ENCODE results near the gene SNAI3. TPM values are rescaled to one million over a fixed set of nuclear protein-coding genes. Genes with fewer than 3 reads are reported as not detected.

The SNAI3 gene
- total RNA-seq (2022; extraction: Qiagen RNA extraction; ENCODE audit: low read depth) = 0.08 to 0.32 TPM (median 0.17 TPM) in 4 of 5 replicates, not detected in the other

DNA sequence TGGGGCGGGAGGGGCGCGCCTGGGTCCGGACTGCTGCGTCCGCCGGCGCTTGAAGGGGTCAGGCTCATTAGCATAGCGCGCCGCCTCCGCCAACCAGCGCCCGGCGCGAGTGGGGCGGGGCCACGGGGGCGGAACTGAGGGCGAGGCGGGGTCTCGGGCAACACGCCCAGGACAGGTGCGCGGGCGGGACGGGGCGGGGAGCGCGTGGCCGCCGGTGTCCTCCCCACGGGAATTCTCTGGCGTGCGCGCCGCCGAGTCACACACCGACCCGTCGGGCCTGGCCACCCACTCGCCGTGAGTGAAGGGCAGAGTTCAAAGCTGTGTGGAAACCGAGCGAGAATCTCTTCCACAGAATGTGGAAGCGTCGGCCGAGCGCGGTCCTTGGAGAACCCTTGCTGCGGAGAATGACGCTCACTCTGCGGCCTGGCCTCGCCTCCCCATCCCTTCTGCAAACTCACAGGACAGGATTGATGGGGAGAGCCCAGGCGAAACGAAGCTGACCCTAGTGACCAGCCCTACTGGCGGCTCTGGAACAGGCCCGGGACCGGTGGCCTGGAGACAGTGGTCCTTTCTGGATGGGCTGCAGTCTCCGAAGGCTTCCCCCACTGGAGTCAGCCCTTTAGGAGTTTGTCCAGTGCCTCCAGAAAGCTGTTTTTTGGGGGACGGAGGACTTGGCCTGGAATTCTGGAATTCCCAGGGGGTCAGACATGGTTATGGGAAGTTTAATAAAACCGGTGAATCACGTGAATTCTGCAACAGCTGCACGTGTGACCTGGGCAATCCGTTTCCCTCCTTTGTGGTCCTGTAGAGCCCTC lies at the start of gene SNAI3:
Gene SNAI3 (minus strand): TSS at position 69 of the 815 bp plus-strand sequence. CDS start 101 bp downstream, outside the sequence.

GRCh38 chr16:88706229-88706964 lies 20.1 kb upstream of the SNAI3 start, which contains the start of the genes CTU2 and RNF166:
Gene CTU2 (plus strand): TSS chr16:88706503. CDS start chr16:88706531, 28 bp downstream.
Gene RNF166 (minus strand): TSS chr16:88706408. CDS start chr16:88706325, 83 bp downstream.

DNA sequence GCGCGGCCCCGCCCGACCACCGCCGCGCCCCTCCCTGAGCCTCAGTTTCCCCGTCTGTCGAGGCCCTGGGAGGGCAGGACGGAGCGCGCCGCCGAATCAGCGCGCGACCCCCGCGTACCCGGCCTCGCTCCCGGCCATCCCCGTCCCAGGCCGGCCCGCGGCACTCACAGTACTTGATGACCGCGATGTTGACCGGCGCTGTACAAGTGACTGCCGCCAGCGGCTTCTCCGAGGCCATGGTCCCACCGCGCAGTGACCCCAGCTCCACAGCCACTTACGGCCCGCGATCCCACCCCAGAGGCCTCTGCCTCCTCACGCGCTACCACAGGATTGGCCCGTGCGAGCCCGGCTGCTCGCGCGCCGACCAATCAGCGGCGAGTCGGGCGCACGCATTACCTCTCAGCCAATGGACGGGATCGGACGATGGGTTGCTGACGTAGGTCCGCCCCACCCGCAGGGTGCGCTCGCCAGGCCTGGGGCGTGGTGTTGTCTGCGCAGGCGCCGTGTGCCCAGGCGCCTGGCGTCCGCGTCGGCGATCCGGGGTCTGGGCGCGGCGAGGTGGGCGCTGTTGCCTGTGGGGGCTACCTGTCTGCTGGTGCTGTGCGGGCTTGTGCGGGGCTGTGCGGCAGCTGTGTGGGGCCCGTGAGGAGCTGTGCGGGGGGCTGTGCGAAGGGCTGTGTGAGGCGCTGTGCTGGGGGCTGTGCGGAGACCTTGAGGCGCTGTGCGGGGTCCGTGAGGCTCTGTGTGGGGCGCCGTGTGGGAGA lies 23.3 kb downstream of the SNAI3 start, which contains the start of gene MVD:
Gene MVD (minus strand): TSS at position 249 of the 764 bp plus-strand sequence. CDS start 11 bp downstream, at position 238.

GRCh38 chr16:88650749-88651275 lies 35.5 kb downstream of the SNAI3 start, which contains the start of gene CYBA:
Gene CYBA (minus strand): TSS chr16:88651053. CDS start chr16:88651013, 40 bp downstream.

DNA sequence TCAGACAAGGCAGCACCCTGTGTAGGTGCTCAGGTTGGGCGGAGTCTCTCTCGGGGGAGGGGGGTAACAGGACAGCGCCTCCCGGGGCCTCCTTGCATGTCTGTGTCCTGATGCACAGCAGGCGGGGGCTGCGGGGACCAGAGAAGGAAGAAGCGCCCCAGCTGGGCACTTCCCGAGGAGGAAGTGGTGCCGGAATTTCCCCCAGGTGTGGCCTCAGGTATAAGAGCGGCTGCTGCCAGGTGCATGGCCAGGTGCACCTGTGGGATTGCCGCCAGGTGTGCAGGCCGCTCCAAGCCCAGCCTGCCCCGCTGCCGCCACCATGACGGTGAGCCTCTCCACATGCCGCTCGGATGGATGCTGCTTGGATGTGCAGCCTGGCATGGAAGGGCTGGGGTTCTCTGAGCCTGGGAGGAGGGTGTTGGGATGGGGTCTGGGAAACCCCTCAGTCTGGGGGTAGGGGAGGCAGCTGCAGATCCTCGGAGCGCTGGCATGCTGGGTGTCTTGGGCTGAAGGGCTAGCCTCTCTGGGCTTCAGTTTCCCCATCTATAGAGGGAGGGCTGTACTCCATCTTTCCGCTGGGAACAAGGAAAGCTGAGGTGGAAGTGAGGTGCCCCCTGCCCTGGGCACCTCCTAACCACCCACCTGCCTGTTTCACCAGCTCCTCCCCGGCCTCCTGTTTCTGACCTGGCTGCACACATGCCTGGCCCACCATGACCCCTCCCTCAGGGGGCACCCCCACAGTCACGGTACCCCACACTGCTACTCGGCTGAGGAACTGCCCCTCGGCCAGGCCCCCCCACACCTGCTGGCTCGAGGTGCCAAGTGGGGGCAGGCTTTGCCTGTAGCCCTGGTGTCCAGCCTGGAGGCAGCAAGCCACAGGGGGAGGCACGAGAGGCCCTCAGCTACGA lies 47.7 kb downstream of the SNAI3 start, which contains the start of gene IL17C:
Gene IL17C (plus strand): TSS at position 250 of the 908 bp plus-strand sequence. CDS start 70 bp downstream, at position 320.

Other genes starting within 250 kb of the SNAI3 start
- gene ZFPM1, start 233.2 kb downstream of the SNAI3 start, total RNA-seq (2022; extraction: Qiagen RNA extraction; ENCODE audit: low read depth) = 5.6 to 7.2 TPM (median 6.2 TPM) in 5 replicates
- gene ZC3H18, start 116.1 kb downstream of the SNAI3 start, total RNA-seq (2022; extraction: Qiagen RNA extraction; ENCODE audit: low read depth) = 41.8 to 48.8 TPM (median 47.6 TPM) in 5 replicates
- gene IL17C, start 47.9 kb downstream of the SNAI3 start, total RNA-seq (2022; extraction: Qiagen RNA extraction; ENCODE audit: low read depth) = not detected in 5 replicates
- 267 to 301 TPM (median 293 TPM) in 5 replicates for gene CYBA, start 35.5 kb downstream of the SNAI3 start, total RNA-seq (2022; extraction: Qiagen RNA extraction; ENCODE audit: low read depth)
- 16.6 to 23.1 TPM (median 20.2 TPM) in 5 replicates for gene MVD, start 23.4 kb downstream of the SNAI3 start, total RNA-seq (2022; extraction: Qiagen RNA extraction; ENCODE audit: low read depth)
- 11.3 to 17.7 TPM (median 17.4 TPM) in 5 replicates for gene RNF166, start 19.9 kb upstream of the SNAI3 start, total RNA-seq (2022; extraction: Qiagen RNA extraction; ENCODE audit: low read depth)
- gene CTU2, start 20.0 kb upstream of the SNAI3 start, total RNA-seq (2022; extraction: Qiagen RNA extraction; ENCODE audit: low read depth) = 25.4 to 36.2 TPM (median 33.3 TPM) in 5 replicates
- gene PIEZO1, start 98.7 kb upstream of the SNAI3 start, total RNA-seq (2022; extraction: Qiagen RNA extraction; ENCODE audit: low read depth) = 110 to 147 TPM (median 137 TPM) in 5 replicates
- gene CDT1, start 117.3 kb upstream of the SNAI3 start, total RNA-seq (2022; extraction: Qiagen RNA extraction; ENCODE audit: low read depth) = 25.6 to 32.0 TPM (median 29.9 TPM) in 5 replicates
- 310 to 457 TPM (median 407 TPM) in 5 replicates for gene APRT, start 125.4 kb upstream of the SNAI3 start, total RNA-seq (2022; extraction: Qiagen RNA extraction; ENCODE audit: low read depth)
- 33.8 to 47.9 TPM (median 47.0 TPM) in 5 replicates for gene GALNS, start 170.4 kb upstream of the SNAI3 start, total RNA-seq (2022; extraction: Qiagen RNA extraction; ENCODE audit: low read depth)
- gene TRAPPC2L, start 170.6 kb upstream of the SNAI3 start, total RNA-seq (2022; extraction: Qiagen RNA extraction; ENCODE audit: low read depth) = 101 to 127 TPM (median 106 TPM) in 5 replicates
- not detected in 5 replicates for gene PABPN1L, start 180.2 kb upstream of the SNAI3 start, total RNA-seq (2022; extraction: Qiagen RNA extraction; ENCODE audit: low read depth)

Data from A549 treated with GW870086 at 1 μM for 4 hours (cell line).